Hepatic stellate cell (primary cell): ENCODE measurements around the gene CENPK.
"Not testable (repeated sequence)": the region's sequence is repeated elsewhere in the genome, so short reads cannot be mapped to it uniquely, and the experiment has no call there.

Source experiments
- DNase-seq: peaks from one replicate; pipeline ENCODE4 v3.0.0; 2011; ENCODE audit warnings: low spot score

The CENPK gene

GRCh38 chr5:65506961-65507360 lies 56.0 kb downstream of the CENPK start:
- DNase-seq: peak; percentile 11

GRCh38 chr5:65489119-65489518 lies 73.8 kb downstream of the CENPK start:
- no peak for DNase-seq

GRCh38 chr5:65488038-65488687 lies 74.8 kb downstream of the CENPK start:
- not testable (repeated sequence) for DNase-seq

GRCh38 chr5:65486803-65487202 lies 76.2 kb downstream of the CENPK start:
- DNase-seq: not testable (repeated sequence)

- DNase-seq: no peak
Measured at GRCh38 chr5:65485405-65485804, 77.6 kb downstream of the CENPK start.

- DNase-seq: peak; percentile 29
Measured at GRCh38 chr5:65483546-65484346, 79.2 kb downstream of the CENPK start.

GRCh38 chr5:65482736-65483545 lies 80.0 kb downstream of the CENPK start:
- peak; percentile 27 for DNase-seq

- DNase-seq: no peak
Measured at GRCh38 chr5:65482296-65482735, 80.7 kb downstream of the CENPK start.

- DNase-seq: peak; percentile 57
Measured at GRCh38 chr5:65481635-65482295, 81.2 kb downstream of the CENPK start, which contains the start of gene ADAMTS6. TSS of gene ADAMTS6 (minus strand) at chr5:65481920. CDS start at chr5:65473673, 8,247 bp downstream.

GRCh38 chr5:65481171-65481581 lies 81.8 kb downstream of the CENPK start:
- no peak for DNase-seq

GRCh38 chr5:65480306-65480865 lies 82.6 kb downstream of the CENPK start:
- DNase-seq: no peak

- DNase-seq: no peak
Measured at GRCh38 chr5:65479527-65479926, 83.4 kb downstream of the CENPK start.

- no peak for DNase-seq
Measured at GRCh38 chr5:65478336-65478735, 84.6 kb downstream of the CENPK start.

- no peak for DNase-seq
Measured at GRCh38 chr5:65475895-65476294, 87.1 kb downstream of the CENPK start.

GRCh38 chr5:65475336-65475735 lies 87.6 kb downstream of the CENPK start:
- no peak for DNase-seq

GRCh38 chr5:65474130-65474711 lies 88.7 kb downstream of the CENPK start:
- no peak for DNase-seq

GRCh38 chr5:65468633-65469032 lies 94.3 kb downstream of the CENPK start:
- no peak for DNase-seq
